Right lobe of liver (tissue), 6 donors: ENCODE data around the gene HHIPL2. TPM values are rescaled to one million over a fixed set of nuclear protein-coding genes. Genes with fewer than 3 reads are reported as not detected.

ENCODE experiments used
- ATAC-seq, 4 donors: fragments of 200-7000 bp; cut with Tn5 transposase; one replicate each; pipeline ENCODE4 v1.9.1; 2020; ENCODE audit warnings: mild to moderate bottlenecking in 4 of 4, moderate library complexity in 4 of 4
- DNase-seq, 3 donors: peaks; one replicate each; pipeline ENCODE4 v3.0.0-alpha.2; 2020
- H3K27ac ChIP-seq, 3 donors: fragments of 200-600 bp; one replicate each; pipeline ENCODE4 v1.8.0; 2022
- H3K27me3 ChIP-seq, 2 donors: fragments of 200-600 bp; one replicate each; pipeline ENCODE4 v1.8.0; 2022
- H3K36me3 ChIP-seq, 4 donors: fragments of 200-600 bp; sonication (generic) in 1 of 4; one replicate each; pipeline versions ENCODE4 v1.5.1 to v1.8.0; 2017 to 2022; ENCODE audit warnings: control low read depth in 1 of 4
- H3K4me1 ChIP-seq, 4 donors: fragments of 200-600 bp; sonication (generic) in 1 of 4; one replicate each; pipeline versions ENCODE4 v1.5.1 to v1.8.0; 2017 to 2022; ENCODE audit warnings: control low read depth in 1 of 4
- H3K4me3 ChIP-seq, 3 donors: fragments of 200-600 bp; one replicate each; pipeline ENCODE4 v1.8.0; 2022
- H3K9me3 ChIP-seq, 4 donors: fragments of 200-600 bp; sonication (generic) in 1 of 4; one replicate each; pipeline versions ENCODE4 v1.5.1 to v1.8.0; 2017 to 2022; ENCODE audit warnings: control low read depth in 1 of 4
- POLR2A ChIP-seq: fragments of 450-650 bp; IDR thresholded peaks from one replicate; pipeline ENCODE4 v1.6.1; 2017; ENCODE audit warnings: antibody characterized with exemption, mild to moderate bottlenecking
- whole genome bisulfite sequencing: methylation state at CpG from one replicate; pipeline ENCODE4 v1.1.6; 2018; ENCODE audit warnings: low coverage, low lambda C conversion rate; ENCODE audit not compliant: insufficient coverage; ENCODE audit errors: missing lambda C conversion rate; 5-methylcytosine and 5-hydroxymethylcytosine counted together
- intact Hi-C, 2 donors: fragments of 100-400 bp; cut with DNase I; formaldehyde crosslinking; loops; one replicate each; pipeline versions ENCODE4 v1.11.2 to v1.14.1; 2022
- total RNA-seq, 6 experiments: library from RNA; depleted of rRNA in 2 of 6; stranded (reverse); fragments of >200 nt in 2 of 6; fragmentation: NEBNext Ultra II Directional in 3 of 6; extraction: Animal tissue kit (Norgen Biotek cat#: 25700) in 3 of 6; gene quantifications; one replicate each; pipeline versions ENCODE4 v1.1.0 to v1.2.4, GENCODE V29; 2016 to 2023
- TF ChIP-seq, protein P1 (sequence below), 4 donors: fragments of 200-600 bp in 3 of 4; fragments of 450-650 bp in 1 of 4; IDR thresholded peaks; one replicate each; pipeline versions ENCODE4 v1.5.1 to v1.8.0; 2016 to 2022; ENCODE audit warnings: antibody characterized with exemption in 4 of 4, mild to moderate bottlenecking in 2 of 4
- donor health status: DM: no; HTN: yes; CAD: no.
- donor health status: DM: no; HTN: no; CAD: no.
- donor health status: DM: no; HTN: no; CAD: no.
- donor health status: DM: no; HTN: yes; CAD: no.
- donor health status: DM: no; HTN: yes; CAD: no.

The HHIPL2 gene
- total RNA-seq, 6 experiments from 2014 or later = 1.6 TPM; not detected in 5

DNA sequence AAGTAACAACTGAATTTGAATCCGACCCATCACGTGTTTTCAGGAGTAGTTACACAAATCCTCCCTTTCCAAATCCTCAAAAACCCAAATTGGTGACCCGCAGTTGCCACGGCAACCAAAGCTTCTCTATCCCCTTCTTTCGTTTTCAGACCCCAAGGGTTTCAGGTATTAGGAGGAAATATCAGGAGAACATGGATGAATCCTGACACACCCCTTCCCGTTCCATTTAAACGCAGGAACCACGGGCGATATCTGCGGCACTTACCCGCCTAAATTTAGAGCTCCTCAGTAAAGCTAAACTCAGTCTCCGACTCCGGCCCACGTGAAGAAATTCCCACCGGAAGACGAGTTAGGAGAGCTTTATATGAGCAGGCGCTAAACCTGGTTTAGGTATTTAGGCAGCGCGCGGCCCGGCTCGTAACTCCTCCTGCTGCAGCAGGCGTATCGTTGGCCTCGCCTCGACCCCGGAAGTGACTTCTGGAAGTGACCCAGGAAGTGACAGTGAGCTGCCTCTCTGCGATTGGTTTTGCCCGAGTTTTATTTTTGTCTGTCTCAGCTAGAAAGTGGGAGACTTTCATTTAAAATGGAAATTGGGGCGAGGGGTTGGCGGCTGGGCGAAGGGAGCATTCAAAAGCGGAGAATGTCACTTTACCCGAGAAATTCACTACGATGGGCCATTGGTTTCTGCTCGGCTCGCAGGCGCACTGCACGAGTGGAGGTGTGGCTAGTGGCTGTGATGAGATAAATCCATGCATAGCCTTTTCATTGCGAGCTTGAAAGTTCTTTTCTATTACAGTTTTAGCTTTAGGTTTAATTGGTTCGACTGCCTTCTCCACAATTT lies 41.8 kb upstream of the HHIPL2 start, which contains the start of gene TAF1A:
TSS of gene TAF1A (minus strand) at position 472 of the 841 bp plus-strand sequence.
- H3K27me3 ChIP-seq = no peaks in the 10 kb centered on the region
- peak within 1 kb of the TSS; percentile 84 to 90 (median 87) for H3K27ac ChIP-seq
- H3K4me1 ChIP-seq = peaks cover 0 to 12% (median 4%) of the 10 kb centered on the region in 4 donors
- H3K36me3 ChIP-seq = no peaks in the 10 kb centered on the region
- ATAC-seq (peak; percentile 98 to 99 (median 99)), DNase-seq (peak; percentile 89 to 93 (median 92))
- intact Hi-C loops = no loop called here
- H3K9me3 ChIP-seq = no peaks in the 10 kb centered on the region
- WGBS = 0% methylated on average over 32 of the region's 41 CpGs
- peak; percentile 68 for TF ChIP-seq POLR2A
- TF ChIP-seq, protein P1, sequence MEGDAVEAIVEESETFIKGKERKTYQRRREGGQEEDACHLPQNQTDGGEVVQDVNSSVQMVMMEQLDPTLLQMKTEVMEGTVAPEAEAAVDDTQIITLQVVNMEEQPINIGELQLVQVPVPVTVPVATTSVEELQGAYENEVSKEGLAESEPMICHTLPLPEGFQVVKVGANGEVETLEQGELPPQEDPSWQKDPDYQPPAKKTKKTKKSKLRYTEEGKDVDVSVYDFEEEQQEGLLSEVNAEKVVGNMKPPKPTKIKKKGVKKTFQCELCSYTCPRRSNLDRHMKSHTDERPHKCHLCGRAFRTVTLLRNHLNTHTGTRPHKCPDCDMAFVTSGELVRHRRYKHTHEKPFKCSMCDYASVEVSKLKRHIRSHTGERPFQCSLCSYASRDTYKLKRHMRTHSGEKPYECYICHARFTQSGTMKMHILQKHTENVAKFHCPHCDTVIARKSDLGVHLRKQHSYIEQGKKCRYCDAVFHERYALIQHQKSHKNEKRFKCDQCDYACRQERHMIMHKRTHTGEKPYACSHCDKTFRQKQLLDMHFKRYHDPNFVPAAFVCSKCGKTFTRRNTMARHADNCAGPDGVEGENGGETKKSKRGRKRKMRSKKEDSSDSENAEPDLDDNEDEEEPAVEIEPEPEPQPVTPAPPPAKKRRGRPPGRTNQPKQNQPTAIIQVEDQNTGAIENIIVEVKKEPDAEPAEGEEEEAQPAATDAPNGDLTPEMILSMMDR (IDR thresholded peaks at IDR 0.05) = no peak
- H3K4me3 ChIP-seq = peak within 1 kb of the TSS; percentile 65 to 77 (median 67)

DNA sequence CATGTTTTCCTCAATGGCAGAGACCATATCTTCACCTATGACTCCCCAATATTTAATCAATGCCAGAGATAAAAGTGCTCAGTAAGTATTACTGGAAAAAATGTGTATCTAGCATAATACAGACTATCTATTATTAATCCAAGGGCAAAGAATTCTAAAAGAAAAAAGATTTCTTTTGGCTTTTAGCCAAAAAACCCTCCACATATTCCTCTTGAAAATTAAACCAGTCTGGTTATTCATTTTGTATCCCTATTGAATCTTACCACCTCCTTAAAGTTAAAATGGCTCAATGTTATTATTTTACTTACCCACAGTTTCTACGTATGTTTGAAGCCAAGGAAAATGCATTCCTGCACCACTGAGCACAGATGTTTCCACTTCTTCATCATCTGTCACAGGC lies 40.2 kb upstream of the HHIPL2 start:
- peaks cover 0 to 5% (median 0%) of the 10 kb centered on the region in 4 donors for H3K36me3 ChIP-seq
- no peak for ATAC-seq
- peaks cover 0 to 12% (median 4%) of the 10 kb centered on the region in 4 donors for H3K4me1 ChIP-seq
- H3K4me3 ChIP-seq = no peak overlapping the region
- WGBS = 93% methylated on average over 1 of the region's 1 CpG
- intact Hi-C loops = no loop called here
- H3K27me3 ChIP-seq = no peaks in the 10 kb centered on the region
- H3K27ac ChIP-seq = no peak overlapping the region
- DNase-seq = no peak
- TF ChIP-seq, protein P1 (IDR thresholded peaks at IDR 0.05) = no peak
- no peak for TF ChIP-seq POLR2A
- no peaks in the 10 kb centered on the region for H3K9me3 ChIP-seq

DNA sequence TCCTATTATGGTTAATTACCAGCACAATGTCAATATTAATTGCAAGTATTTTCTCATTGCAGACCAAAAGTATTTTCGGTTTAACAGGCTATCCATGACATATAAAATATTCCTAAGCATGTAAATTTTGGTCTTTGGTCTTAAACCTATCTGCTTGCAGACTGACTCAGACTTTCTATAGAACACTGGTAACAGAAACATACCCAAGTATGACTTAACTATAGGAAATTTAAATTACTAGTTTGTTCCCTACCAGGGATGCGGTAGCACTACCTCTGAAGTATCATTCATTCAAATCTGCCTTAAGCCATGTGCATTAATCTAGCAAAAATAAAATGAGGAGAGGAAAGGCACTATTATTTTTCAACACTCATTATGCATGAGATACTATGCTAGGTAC lies 38.9 kb upstream of the HHIPL2 start:
- no peaks in the 10 kb centered on the region for H3K9me3 ChIP-seq
- H3K4me1 ChIP-seq = peaks cover 0 to 12% (median 4%) of the 10 kb centered on the region in 4 donors
- peaks cover 0 to 10% (median 0%) of the 10 kb centered on the region in 4 donors for H3K36me3 ChIP-seq
- H3K27ac ChIP-seq = no peak overlapping the region
- H3K4me3 ChIP-seq = no peak overlapping the region
- no peak for DNase-seq
- no peak for ATAC-seq
- intact Hi-C loops = no loop called here
- TF ChIP-seq POLR2A = no peak
- TF ChIP-seq, protein P1 (IDR thresholded peaks at IDR 0.05) = no peak
- no peaks in the 10 kb centered on the region for H3K27me3 ChIP-seq
- 95% methylated on average over 2 of the region's 2 CpGs for WGBS

GRCh38 chr1:222583079-222583478 lies 35.2 kb upstream of the HHIPL2 start:
- peaks cover 0 to 10% (median 0%) of the 10 kb centered on the region in 4 donors for H3K36me3 ChIP-seq
- no peak for TF ChIP-seq POLR2A
- TF ChIP-seq, protein P1 (IDR thresholded peaks at IDR 0.05) = no peak
- no peak overlapping the region for H3K4me3 ChIP-seq
- H3K9me3 ChIP-seq = no peaks in the 10 kb centered on the region
- H3K27ac ChIP-seq = no peak overlapping the region
- WGBS = 53% methylated on average over 5 of the region's 5 CpGs
- H3K4me1 ChIP-seq = no peaks in the 10 kb centered on the region
- intact Hi-C loops = no loop called here
- no peak for DNase-seq
- peak in 1 of 4 donors; percentile 17 for ATAC-seq
- no peaks in the 10 kb centered on the region for H3K27me3 ChIP-seq
